22Rv1 (cell line): ENCODE data around the gene ANKRD2.
A peak's percentile ranks its signal among the peaks of the same experiment; 100 is the strongest.
"Not testable (repeated sequence)": the region's sequence is repeated elsewhere in the genome, so short reads cannot be mapped to it uniquely, and the experiment has no call there.

ENCODE experiments used
- H3K27ac ChIP-seq: fragments of 450-650 bp; 2 replicates; pipeline ENCODE4 v1.5.1; 2017
- ZFX ChIP-seq: fragments of 450-650 bp; IDR thresholded peaks from 2 replicates; pipeline ENCODE4 v1.6.1; 2017; ENCODE audit warnings: antibody characterized with exemption, borderline replicate concordance
- TF ChIP-seq, protein P1 (sequence below): fragments of 450-650 bp; IDR thresholded peaks from 2 replicates; pipeline ENCODE4 v1.5.1; 2017; ENCODE audit warnings: mild to moderate bottlenecking

ANKRD2 gene

DNA sequence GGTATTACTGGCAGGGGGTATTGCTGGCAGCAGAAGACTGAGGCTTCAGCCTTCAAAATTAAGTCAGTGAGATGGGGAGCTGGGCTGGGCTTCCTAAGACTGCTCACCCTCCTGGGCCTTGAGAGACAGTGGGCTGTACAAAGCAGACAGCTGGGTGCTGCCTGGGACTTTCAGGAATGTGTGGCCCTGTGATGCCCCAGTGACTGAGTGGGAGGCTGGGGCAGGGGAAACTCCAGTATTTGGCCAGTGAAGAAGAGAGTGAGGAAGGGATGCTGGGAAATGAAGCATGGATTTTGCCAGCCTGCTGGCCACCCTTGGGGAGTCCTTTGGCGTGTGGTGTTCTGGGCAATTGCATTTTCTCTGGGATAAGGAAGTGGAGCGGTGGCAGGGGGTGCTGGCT lies 442 bp downstream of the ANKRD2 start:
- H3K27ac ChIP-seq, result no peak overlapping the region
- TF ChIP-seq ZFX, result no peak
- TF ChIP-seq, protein P1, sequence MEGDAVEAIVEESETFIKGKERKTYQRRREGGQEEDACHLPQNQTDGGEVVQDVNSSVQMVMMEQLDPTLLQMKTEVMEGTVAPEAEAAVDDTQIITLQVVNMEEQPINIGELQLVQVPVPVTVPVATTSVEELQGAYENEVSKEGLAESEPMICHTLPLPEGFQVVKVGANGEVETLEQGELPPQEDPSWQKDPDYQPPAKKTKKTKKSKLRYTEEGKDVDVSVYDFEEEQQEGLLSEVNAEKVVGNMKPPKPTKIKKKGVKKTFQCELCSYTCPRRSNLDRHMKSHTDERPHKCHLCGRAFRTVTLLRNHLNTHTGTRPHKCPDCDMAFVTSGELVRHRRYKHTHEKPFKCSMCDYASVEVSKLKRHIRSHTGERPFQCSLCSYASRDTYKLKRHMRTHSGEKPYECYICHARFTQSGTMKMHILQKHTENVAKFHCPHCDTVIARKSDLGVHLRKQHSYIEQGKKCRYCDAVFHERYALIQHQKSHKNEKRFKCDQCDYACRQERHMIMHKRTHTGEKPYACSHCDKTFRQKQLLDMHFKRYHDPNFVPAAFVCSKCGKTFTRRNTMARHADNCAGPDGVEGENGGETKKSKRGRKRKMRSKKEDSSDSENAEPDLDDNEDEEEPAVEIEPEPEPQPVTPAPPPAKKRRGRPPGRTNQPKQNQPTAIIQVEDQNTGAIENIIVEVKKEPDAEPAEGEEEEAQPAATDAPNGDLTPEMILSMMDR, result no peak

- no peak for TF ChIP-seq ZFX
- TF ChIP-seq, protein P1, result no peak
- H3K27ac ChIP-seq, result no peak overlapping the region
These were observed 1.1 kb downstream of the ANKRD2 start for GRCh38 chr10:97573672-97574071.

DNA sequence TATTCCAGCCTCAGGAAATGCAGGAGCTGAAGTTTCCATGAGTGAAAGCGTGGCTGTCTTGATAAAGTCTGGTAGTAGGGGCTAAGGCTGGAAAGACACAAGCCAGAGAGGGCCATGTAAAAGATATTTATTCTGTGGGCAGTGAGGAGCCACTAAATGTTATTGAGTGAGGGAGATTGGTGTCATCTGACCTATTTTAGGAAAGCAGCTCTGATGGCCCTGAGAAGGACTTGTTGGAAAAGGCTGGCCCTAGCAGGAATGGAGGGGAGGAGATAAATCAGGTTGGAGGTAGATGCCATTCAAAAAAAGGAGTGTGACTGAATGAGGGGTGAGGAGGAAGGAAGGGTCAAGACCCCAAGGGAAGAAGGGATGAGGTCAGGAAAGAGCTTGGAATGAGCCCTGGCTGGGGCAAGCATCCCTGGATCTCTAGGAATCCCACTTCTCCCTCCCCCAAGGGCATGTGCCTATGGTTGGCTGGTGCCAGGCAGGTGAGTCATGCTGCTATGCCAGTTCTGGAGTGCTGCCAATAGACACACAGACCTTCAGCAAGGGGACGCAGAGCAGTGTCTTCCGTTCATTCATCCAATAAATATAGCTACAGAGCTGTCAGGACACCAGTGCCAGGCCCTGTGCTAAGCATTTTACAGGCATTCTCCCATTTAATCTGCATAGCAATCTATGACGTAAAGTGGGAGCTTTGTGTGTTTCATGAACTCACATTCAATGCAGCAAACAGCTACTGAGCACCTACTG lies 2.0 kb downstream of the ANKRD2 start:
- no peak for TF ChIP-seq ZFX
- TF ChIP-seq, protein P1, result no peak
- peak overlapping the region; percentile 27; the same call in 1 of the 2 replicates for H3K27ac ChIP-seq

GRCh38 chr10:97575127-97575668 lies 2.6 kb downstream of the ANKRD2 start:
- peak overlapping the region; percentile 27; the same call in 1 of the 2 replicates for H3K27ac ChIP-seq

DNA sequence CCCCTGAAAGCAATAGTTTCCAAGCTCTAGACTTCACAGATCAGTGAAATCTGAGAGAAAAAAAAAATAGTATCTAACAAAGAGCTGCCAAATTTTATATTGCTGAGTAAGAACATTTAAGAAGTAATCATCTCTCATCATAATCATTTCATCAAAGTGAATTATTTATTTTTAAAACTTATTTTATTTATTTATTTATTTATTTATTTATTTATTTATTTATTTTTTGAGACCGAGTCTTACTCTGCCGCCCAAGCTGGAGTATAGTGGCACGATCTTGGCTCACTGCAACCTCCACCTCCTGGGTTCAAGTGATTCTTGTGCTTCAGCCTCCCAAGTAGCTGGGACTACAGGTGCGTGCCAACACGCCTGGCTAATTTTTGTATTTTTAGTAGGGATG lies 3.9 kb downstream of the ANKRD2 start:
- not testable (repeated sequence) for H3K27ac ChIP-seq

More at GRCh38 chr10:97575127-97575668, 2.6 kb downstream of the ANKRD2 start:
- TF ChIP-seq, protein P1, result no peak
- TF ChIP-seq ZFX, result no peak

- TF ChIP-seq ZFX, result no peak
- TF ChIP-seq, protein P1, result no peak
- H3K27ac ChIP-seq, result no peak overlapping the region
These were observed 5.1 kb downstream of the ANKRD2 start for GRCh38 chr10:97577701-97578100.

DNA sequence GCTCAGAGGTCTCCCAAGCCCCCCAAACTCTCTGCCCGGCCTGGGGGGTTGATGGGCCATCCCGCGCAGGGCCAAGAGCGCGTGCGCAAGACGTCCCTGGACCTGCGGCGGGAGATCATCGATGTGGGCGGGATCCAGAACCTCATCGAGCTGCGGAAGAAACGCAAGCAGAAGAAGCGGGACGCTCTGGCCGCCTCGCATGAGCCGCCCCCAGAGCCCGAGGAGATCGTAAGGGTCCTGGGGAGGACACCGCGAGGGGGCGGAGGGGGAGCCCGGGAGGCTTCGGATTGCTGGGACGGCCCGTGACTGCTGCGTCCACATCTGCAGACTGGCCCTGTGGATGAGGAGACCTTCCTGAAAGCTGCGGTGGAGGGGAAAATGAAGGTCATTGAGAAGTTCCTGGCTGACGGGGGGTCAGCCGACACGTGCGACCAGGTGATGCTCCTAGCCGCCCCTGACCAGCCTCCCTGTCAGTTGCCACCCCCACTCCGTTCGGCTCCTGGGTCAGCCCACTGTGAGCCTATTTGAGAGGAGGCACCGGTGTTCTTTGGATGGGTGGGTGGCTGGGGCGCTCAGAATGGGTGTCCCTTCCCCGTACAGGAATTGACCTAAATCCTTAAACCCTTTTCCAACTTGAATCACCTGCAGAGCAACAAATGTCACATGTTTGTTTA lies 5.7 kb downstream of the ANKRD2 start:
- no peak overlapping the region for H3K27ac ChIP-seq
- TF ChIP-seq, protein P1, result no peak
- TF ChIP-seq ZFX, result no peak
